ENCODE results near the gene TGFB2. TPM values are rescaled to one million over a fixed set of nuclear protein-coding genes. Genes with fewer than 3 reads are reported as not detected.

The TGFB2 gene
- total RNA-seq, 1 experiment from 2014 or later, result 1.2 TPM

- Histone ChIP-seq H3K4me3 (ENCODE audit: low read depth, low read length, poor library complexity, severe bottlenecking) (no peak overlapping the region), H3K27me3 (replicated peaks; ENCODE audit: insufficient read depth, low read depth, low read length, poor library complexity) (no peaks in the 10 kb centered on the region), H3K36me3 (ENCODE audit: insufficient read depth, low read length, poor library complexity, severe bottlenecking) (no peaks in the 10 kb centered on the region), H3K27ac (ENCODE audit: low read depth, low read length, poor library complexity, severe bottlenecking) (no peak overlapping the region), H3K9me3 (ENCODE audit: low read depth, low read length, poor library complexity, severe bottlenecking) (no peaks in the 10 kb centered on the region), H3K4me1 (ENCODE audit: insufficient read depth, low read length, poor library complexity, severe bottlenecking) (no peaks in the 10 kb centered on the region)
- DNase-seq (ENCODE audit: low spot score), result peak; percentile 47
- CTCF ChIA-PET, result interaction anchor here (0.6 kb wide), 1 partner anchor 728 kb away, joined by 6 read pairs; no protein-coding TSS in a partner anchor
- intact Hi-C loops (cut with micrococcal nuclease; ENCODE audit: unreplicated experiment), result loop anchor here (2.0 to 5.0 kb wide), 2 partner anchors 1078 to 1473 kb away; no protein-coding TSS in a partner anchor
- POLR2A ChIA-PET (ENCODE audit: low non-redundant PET), result no interaction called here
- no peak for TF ChIP-seq EZH2 (IDR thresholded peaks at IDR 0.05; ENCODE audit: borderline replicate concordance, low read depth, low read length, poor library complexity, severe bottlenecking)
- peak; percentile 79 for TF ChIP-seq CTCF (conservative IDR thresholded peaks at IDR 0.05; ENCODE audit: low read depth, low read length)
- BruUV-seq (replicated peaks), result no TSS peak
Observed at GRCh38 chr1:218339267-218339831, 5.8 kb upstream of the TGFB2 start.

GRCh38 chr1:218341325-218341724 lies 3.8 kb upstream of the TGFB2 start:
- H3K27me3 ChIP-seq (replicated peaks; ENCODE audit: insufficient read depth, low read depth, low read length, poor library complexity), result peaks cover 2% of the 10 kb centered on the region
- H3K4me1 ChIP-seq (ENCODE audit: insufficient read depth, low read length, poor library complexity, severe bottlenecking), result peaks cover 7% of the 10 kb centered on the region
- POLR2A ChIA-PET (ENCODE audit: low non-redundant PET), result no interaction called here
- H3K9me3 ChIP-seq (ENCODE audit: low read depth, low read length, poor library complexity, severe bottlenecking), result no peaks in the 10 kb centered on the region
- CTCF ChIA-PET, result no interaction called here
- no peak for TF ChIP-seq CTCF (conservative IDR thresholded peaks at IDR 0.05; ENCODE audit: low read depth, low read length)
- TF ChIP-seq EZH2 (IDR thresholded peaks at IDR 0.05; ENCODE audit: borderline replicate concordance, low read depth, low read length, poor library complexity, severe bottlenecking), result no peak
- no TSS peak for BruUV-seq (replicated peaks)
- no peak for DNase-seq (ENCODE audit: low spot score)
- intact Hi-C loops (cut with micrococcal nuclease; ENCODE audit: unreplicated experiment), result loop anchor here (10.0 kb wide), 4 partner anchors 333 to 1223 kb away; no protein-coding TSS in a partner anchor
- no peaks in the 10 kb centered on the region for H3K36me3 ChIP-seq (ENCODE audit: insufficient read depth, low read length, poor library complexity, severe bottlenecking)
- no peak overlapping the region for H3K4me3 ChIP-seq (ENCODE audit: low read depth, low read length, poor library complexity, severe bottlenecking)
- no peak overlapping the region for H3K27ac ChIP-seq (ENCODE audit: low read depth, low read length, poor library complexity, severe bottlenecking)

- TF ChIP-seq CTCF (conservative IDR thresholded peaks at IDR 0.05; ENCODE audit: low read depth, low read length) (no peak), EZH2 (IDR thresholded peaks at IDR 0.05; ENCODE audit: borderline replicate concordance, low read depth, low read length, poor library complexity, severe bottlenecking) (no peak)
- Histone ChIP-seq H3K27me3 (replicated peaks; ENCODE audit: insufficient read depth, low read depth, low read length, poor library complexity) (peaks cover 6% of the 10 kb centered on the region), H3K9me3 (ENCODE audit: low read depth, low read length, poor library complexity, severe bottlenecking) (no peaks in the 10 kb centered on the region), H3K36me3 (ENCODE audit: insufficient read depth, low read length, poor library complexity, severe bottlenecking) (no peaks in the 10 kb centered on the region), H3K4me1 (ENCODE audit: insufficient read depth, low read length, poor library complexity, severe bottlenecking) (peaks cover 9% of the 10 kb centered on the region), H3K27ac (ENCODE audit: low read depth, low read length, poor library complexity, severe bottlenecking) (no peak overlapping the region), H3K4me3 (ENCODE audit: low read depth, low read length, poor library complexity, severe bottlenecking) (no peak overlapping the region)
- intact Hi-C loops (cut with micrococcal nuclease; ENCODE audit: unreplicated experiment), result loop anchor here (10.0 kb wide), 4 partner anchors 333 to 1223 kb away; no protein-coding TSS in a partner anchor
- ChIA-PET CTCF (no interaction called here), POLR2A (ENCODE audit: low non-redundant PET) (no interaction called here)
- BruUV-seq (replicated peaks), result no TSS peak
- no peak for DNase-seq (ENCODE audit: low spot score)
Observed at GRCh38 chr1:218342091-218342490, 3.0 kb upstream of the TGFB2 start.

Data from A673 (cell line).